Adipose tissue (tissue), 3 donors: ENCODE data around the gene MTFMT. TPM values are rescaled to one million over a fixed set of nuclear protein-coding genes. Genes with fewer than 3 reads are reported as not detected.
"Not testable (repeated sequence)": the region's sequence is repeated elsewhere in the genome, so short reads cannot be mapped to it uniquely, and the experiment has no call there.

Experiments used
- H3K27ac ChIP-seq: one replicate; pipeline ENCODE4 v1.5.1; 2013; ENCODE audit warnings: low read depth, low read length
- WGBS, 3 donors: extraction: QIAGEN DNeasy Blood & Tissue Kit; methylation state at CpG; one replicate each; pipeline ENCODE4 v1.1.7; 2013; 5-methylcytosine and 5-hydroxymethylcytosine counted together
- polyA plus RNA-seq, 3 donors: library from polyadenylated mRNA; stranded (reverse); fragments of 200-250 nt; gene quantifications; one replicate each; pipeline ENCODE4 v1.2.3, GENCODE V29; 2013
- donor health status: healthy with polysubstance abuse.
- donor health status: Bipolar disorder and iron deficiency.
- donor health status: healthy.

Gene MTFMT
- polyA plus RNA-seq, 3 donors = 3.4 to 10.8 (median 6.9) TPM

- 68 to 84% (median 73%) methylated on average over 7 of the region's 7 CpGs for WGBS, 3 donors
- no peak within 1 kb of the TSS for H3K27ac ChIP-seq
These were observed 15.5 kb upstream of the MTFMT start, which contains the start of gene SLC51B for GRCh38 chr15:65044724-65045481. TSS of gene SLC51B (plus strand) at chr15:65045387. CDS start at chr15:65050005, 4,618 bp downstream.

GRCh38 chr15:65044218-65044617 lies 14.8 kb upstream of the MTFMT start:
- 77 to 81% (median 79%) methylated on average over 5 of the region's 5 CpGs for WGBS, 3 donors
- H3K27ac ChIP-seq = not testable (repeated sequence)

- 53 to 73% (median 62%) methylated on average over 4 of the region's 4 CpGs for WGBS, 3 donors
- no peak overlapping the region for H3K27ac ChIP-seq
These were observed 13.4 kb upstream of the MTFMT start for GRCh38 chr15:65042776-65043327.

- WGBS, 3 donors = 72 to 94% (median 93%) methylated on average over 2 of the region's 2 CpGs
- H3K27ac ChIP-seq = no peak overlapping the region
These were observed 12.3 kb upstream of the MTFMT start for GRCh38 chr15:65041787-65042186.

- 89 to 94% (median 91%) methylated on average over 6 of the region's 6 CpGs for WGBS, 3 donors
- no peak overlapping the region for H3K27ac ChIP-seq
These were observed 11.0 kb upstream of the MTFMT start for GRCh38 chr15:65040461-65040860.

GRCh38 chr15:65038836-65039235 lies 9.4 kb upstream of the MTFMT start:
- no peak overlapping the region for H3K27ac ChIP-seq
- WGBS, 3 donors = 57 to 79% (median 65%) methylated on average over 5 of the region's 5 CpGs

- no peak overlapping the region for H3K27ac ChIP-seq
These were observed 9.0 kb upstream of the MTFMT start for GRCh38 chr15:65038428-65038827.

GRCh38 chr15:65037309-65037708 lies 7.9 kb upstream of the MTFMT start:
- H3K27ac ChIP-seq = no peak overlapping the region

More at GRCh38 chr15:65038428-65038827, 9.0 kb upstream of the MTFMT start:
- 85 to 90% (median 87%) methylated on average over 3 of the region's 3 CpGs for WGBS, 3 donors

GRCh38 chr15:65034719-65035118 lies 5.3 kb upstream of the MTFMT start:
- 87 to 92% (median 89%) methylated on average over 11 of the region's 11 CpGs for WGBS, 3 donors
- no peak overlapping the region for H3K27ac ChIP-seq

More at GRCh38 chr15:65037309-65037708, 7.9 kb upstream of the MTFMT start:
- WGBS, 3 donors = 54 to 90% (median 86%) methylated on average over 1 of the region's 1 CpG

- WGBS, 3 donors = 11 to 13% (median 12%) methylated on average over 4 of the region's 4 CpGs
- no peak overlapping the region for H3K27ac ChIP-seq
These were observed 4.3 kb upstream of the MTFMT start for GRCh38 chr15:65033659-65034269.

- no peak overlapping the region for H3K27ac ChIP-seq
- WGBS, 3 donors = 23 to 36% (median 32%) methylated on average over 13 of the region's 13 CpGs
These were observed 3.5 kb upstream of the MTFMT start for GRCh38 chr15:65032801-65033537.

- no peak overlapping the region for H3K27ac ChIP-seq
- WGBS, 3 donors = 57 to 65% (median 60%) methylated on average over 12 of the region's 12 CpGs
These were observed 333 bp upstream of the MTFMT start for GRCh38 chr15:65029736-65030208.

GRCh38 chr15:65028338-65028737 lies 1.1 kb downstream of the MTFMT start:
- H3K27ac ChIP-seq = no peak overlapping the region
- 36 to 72% (median 45%) methylated on average over 10 of the region's 10 CpGs for WGBS, 3 donors

- H3K27ac ChIP-seq = no peak overlapping the region
- WGBS, 3 donors = 71 to 74% (median 74%) methylated on average over 1 of the region's 1 CpG
These were observed 1.8 kb downstream of the MTFMT start for GRCh38 chr15:65027593-65027992.

- WGBS, 3 donors = 87 to 90% (median 89%) methylated on average over 6 of the region's 6 CpGs
These were observed 2.7 kb downstream of the MTFMT start for GRCh38 chr15:65026756-65027155.

GRCh38 chr15:65021488-65021887 lies 8.0 kb downstream of the MTFMT start:
- H3K27ac ChIP-seq = no peak overlapping the region

More at GRCh38 chr15:65026756-65027155, 2.7 kb downstream of the MTFMT start:
- no peak overlapping the region for H3K27ac ChIP-seq

GRCh38 chr15:65020419-65020818 lies 9.0 kb downstream of the MTFMT start:
- 92 to 100% (median 95%) methylated on average over 1 of the region's 1 CpG for WGBS, 3 donors
- H3K27ac ChIP-seq = no peak overlapping the region

- WGBS, 3 donors = 79 to 95% (median 84%) methylated on average over 4 of the region's 4 CpGs
These were observed 18.2 kb downstream of the MTFMT start for GRCh38 chr15:65011198-65011597.

GRCh38 chr15:65008983-65009382 lies 20.5 kb downstream of the MTFMT start:
- H3K27ac ChIP-seq = no peak overlapping the region
- WGBS, 3 donors = 44 to 71% (median 60%) methylated on average over 2 of the region's 2 CpGs

More at GRCh38 chr15:65011198-65011597, 18.2 kb downstream of the MTFMT start:
- H3K27ac ChIP-seq = not testable (repeated sequence)
